CD14-positive monocyte (primary cell): Measurements from ENCODE around the gene PINK1. TPM values are rescaled to one million over a fixed set of nuclear protein-coding genes. Genes with fewer than 3 reads are reported as not detected.

Experiments
- DNase-seq, 3 donors: peaks; one replicate each; pipeline ENCODE4 v3.0.0-alpha.2; 2011 to 2022
- H2AFZ ChIP-seq: 2 replicates; pipeline ENCODE4 v1.6.0; 2012; ENCODE audit warnings: mild to moderate bottlenecking, low read depth, low read length, inconsistent platforms; ENCODE audit not compliant: insufficient read depth, poor library complexity, severe bottlenecking
- H3K27ac ChIP-seq, 2 donors: 1 replicate in 1 of 2; 2 replicates in 1 of 2; pipeline ENCODE4 v1.5.1; 2012 to 2013; ENCODE audit warnings: low read length in 2 of 2, control low read depth in 1 of 2, inconsistent platforms in 1 of 2, low read depth in 1 of 2, mild to moderate bottlenecking in 1 of 2
- H3K27me3 ChIP-seq, 2 donors: one replicate each; pipeline versions ENCODE4 v1.6.0 to v1.6.1; 2011 to 2013; ENCODE audit warnings: low read length in 2 of 2; ENCODE audit not compliant: control insufficient read depth in 2 of 2, insufficient read depth in 2 of 2
- H3K36me3 ChIP-seq, 2 donors: replicated peaks in 1 of 2; 1 replicate in 1 of 2; 2 replicates in 1 of 2; pipeline versions ENCODE4 v1.5.1 to v1.6.1; 2012 to 2013; ENCODE audit warnings: low read length in 2 of 2, control low read depth in 1 of 2, inconsistent platforms in 1 of 2, mild to moderate bottlenecking in 1 of 2; ENCODE audit not compliant: insufficient read depth in 2 of 2, control insufficient read depth in 1 of 2
- H3K4me1 ChIP-seq, 2 donors: 1 replicate in 1 of 2; 2 replicates in 1 of 2; pipeline versions ENCODE4 v1.5.1 to v1.6.1; 2012 to 2013; ENCODE audit warnings: low read length in 2 of 2, control low read depth in 1 of 2, inconsistent platforms in 1 of 2, mild to moderate bottlenecking in 1 of 2, moderate library complexity in 1 of 2; ENCODE audit not compliant: insufficient read depth in 2 of 2, control insufficient read depth in 1 of 2
- H3K4me2 ChIP-seq: replicated peaks from 2 replicates; pipeline ENCODE3; 2012; ENCODE audit warnings: low read length, moderate library complexity, mild to moderate bottlenecking; ENCODE audit not compliant: poor library complexity, severe bottlenecking; ENCODE audit errors: extremely low read depth
- H3K4me3 ChIP-seq, 3 experiments: fragments of 200-600 bp in 1 of 3; sonication (generic) in 1 of 3; replicated peaks in 1 of 3; 1 replicate in 2 of 3; 2 replicates in 1 of 3; pipeline ENCODE4 v1.5.1; 2011 to 2013; ENCODE audit warnings: low read length in 3 of 3, mild to moderate bottlenecking in 3 of 3, control low read depth in 2 of 3, low read depth in 2 of 3, inconsistent platforms in 1 of 3, moderate library complexity in 1 of 3
- H3K79me2 ChIP-seq: 2 replicates; pipeline ENCODE4 v1.6.0; 2012; ENCODE audit warnings: mild to moderate bottlenecking, control low read depth, inconsistent platforms, low read length, moderate library complexity; ENCODE audit not compliant: insufficient read depth
- H3K9ac ChIP-seq: 2 replicates; pipeline ENCODE4 v1.6.0; 2017; ENCODE audit warnings: low read length, mild to moderate bottlenecking; ENCODE audit not compliant: insufficient read depth, poor library complexity, severe bottlenecking
- H3K9me3 ChIP-seq, 2 donors: replicated peaks in 1 of 2; 1 replicate in 1 of 2; 2 replicates in 1 of 2; pipeline versions ENCODE4 v1.5.1 to v1.6.1; 2012 to 2013; ENCODE audit warnings: low read length in 2 of 2, control low read depth in 1 of 2; ENCODE audit not compliant: control insufficient read depth in 1 of 2, insufficient read depth in 1 of 2
- H4K20me1 ChIP-seq: 2 replicates; pipeline ENCODE4 v1.6.0; 2012; ENCODE audit warnings: mild to moderate bottlenecking, low read length, control low read depth, moderate library complexity; ENCODE audit not compliant: insufficient read depth
- H3K27ac Mint-ChIP-seq, 7 donors: one replicate each; pipeline ENCODE4 v1.8.0; 2020; ENCODE audit warnings: mild to moderate bottlenecking in 7 of 7, mixed read lengths in 7 of 7, moderate library complexity in 6 of 7, inconsistent platforms in 2 of 7
- H3K27me3 Mint-ChIP-seq, 3 donors: one replicate each; pipeline ENCODE4 v1.8.0; 2021 to 2022; ENCODE audit warnings: low read depth in 3 of 3, mild to moderate bottlenecking in 3 of 3, mixed read lengths in 3 of 3, moderate library complexity in 3 of 3, inconsistent platforms in 1 of 3
- H3K36me3 Mint-ChIP-seq, 2 donors: one replicate each; pipeline ENCODE4 v1.8.0; 2020; ENCODE audit warnings: mixed read lengths in 2 of 2, inconsistent platforms in 1 of 2, mild to moderate bottlenecking in 1 of 2
- H3K4me1 Mint-ChIP-seq: one replicate; pipeline ENCODE4 v1.8.0; 2020; ENCODE audit warnings: mild to moderate bottlenecking, mixed read lengths
- H3K4me3 Mint-ChIP-seq, 2 donors: one replicate each; pipeline ENCODE4 v1.8.0; 2020; ENCODE audit warnings: mild to moderate bottlenecking in 2 of 2, mixed read lengths in 2 of 2, moderate library complexity in 1 of 2
- H3K9me3 Mint-ChIP-seq, 7 donors: one replicate each; pipeline ENCODE4 v1.8.0; 2020 to 2022; ENCODE audit warnings: mixed read lengths in 7 of 7, mild to moderate bottlenecking in 6 of 7, moderate library complexity in 6 of 7, inconsistent platforms in 2 of 7
- CTCF ChIP-seq: fragments of 200-600 bp; IDR thresholded peaks from one replicate; pipeline ENCODE4 v1.8.0; 2022; ENCODE audit warnings: antibody characterized with exemption, mild to moderate bottlenecking
- WGBS: methylation state at CpG from one replicate; pipeline ENCODE4 v1.1.5; 2013; ENCODE audit warnings: missing lambda C conversion rate; ENCODE audit not compliant: insufficient coverage; 5-methylcytosine and 5-hydroxymethylcytosine counted together
- intact Hi-C, 2 donors: fragments of 100-400 bp; cut with micrococcal nuclease; formaldehyde crosslinking; loops; one replicate each; pipeline versions ENCODE4 v1.15.0 to v1.15.1; 2023
- polyA plus RNA-seq, 3 donors: library from polyadenylated mRNA; depleted of rRNA in 1 of 3; unstranded in 2 of 3; stranded (reverse) in 1 of 3; fragments of 300-500 nt in 2 of 3; fragments of >200 nt in 1 of 3; fragmentation: Illumina TruSeq in 2 of 3; gene quantifications; 1 replicate in 2 of 3; 2 replicates in 1 of 3; pipeline ENCODE4 v1.2.3, GENCODE V29; 2012 to 2021

The PINK1 gene
- polyA plus RNA-seq, 3 donors = 21.6 to 32.7 (median 24.0) TPM

- intact Hi-C loops = no loop called here
- H3K4me3 ChIP-seq = no peak overlapping the region
- peaks cover 0 to 3% of the 10 kb centered on the region in 2 donors for H3K36me3 Mint-ChIP-seq
- no peak for TF ChIP-seq CTCF
- no peaks in the 10 kb centered on the region for H3K36me3 ChIP-seq
- H3K9me3 ChIP-seq = no peaks in the 10 kb centered on the region
- no peak overlapping the region for H3K4me2 ChIP-seq
- H2AFZ ChIP-seq = peak overlapping the region; percentile 56
- no peak for DNase-seq
- no peak overlapping the region for H3K9ac ChIP-seq
- H4K20me1 ChIP-seq = no peaks in the 10 kb centered on the region
- peaks cover 0 to 1% (median 1%) of the 10 kb centered on the region in 3 donors for H3K27me3 Mint-ChIP-seq
- WGBS = 96% methylated on average over 5 of the region's 10 CpGs
- peaks cover 6% of the 10 kb centered on the region for H3K79me2 ChIP-seq
- no peaks in the 10 kb centered on the region for H3K9me3 Mint-ChIP-seq
- H3K27ac Mint-ChIP-seq = peak overlapping the region in 1 of 7 donors; percentile 15
- H3K27ac ChIP-seq = no peak overlapping the region
- no peaks in the 10 kb centered on the region for H3K27me3 ChIP-seq
- H3K4me1 ChIP-seq = peaks cover 40 to 46% of the 10 kb centered on the region in 2 donors
- no peak overlapping the region for H3K4me3 Mint-ChIP-seq
- peaks cover 49% of the 10 kb centered on the region for H3K4me1 Mint-ChIP-seq
Measured at GRCh38 chr1:20683614-20684013, 50.4 kb downstream of the PINK1 start.

GRCh38 chr1:20684050-20684620 is 50.9 kb downstream of the PINK1 start:
- no peaks in the 10 kb centered on the region for H3K9me3 ChIP-seq
- peaks cover 45% of the 10 kb centered on the region for H3K4me1 Mint-ChIP-seq
- DNase-seq = peak in 1 of 3 donors; percentile 40
- intact Hi-C loops = no loop called here
- WGBS = 58% methylated on average over 12 of the region's 13 CpGs
- no peak overlapping the region for H3K27ac ChIP-seq
- no peak overlapping the region for H3K9ac ChIP-seq
- H4K20me1 ChIP-seq = no peaks in the 10 kb centered on the region
- TF ChIP-seq CTCF = no peak
- H2AFZ ChIP-seq = peak overlapping the region; percentile 56
- peaks cover 0 to 3% of the 10 kb centered on the region in 2 donors for H3K36me3 Mint-ChIP-seq
- peaks cover 34 to 40% of the 10 kb centered on the region in 2 donors for H3K4me1 ChIP-seq
- no peaks in the 10 kb centered on the region for H3K36me3 ChIP-seq
- no peak overlapping the region for H3K4me2 ChIP-seq
- H3K9me3 Mint-ChIP-seq = no peaks in the 10 kb centered on the region
- peak overlapping the region in 2 of 7 donors; percentile 6 to 60 for H3K27ac Mint-ChIP-seq
- no peak overlapping the region for H3K4me3 Mint-ChIP-seq
- peaks cover 0 to 1% (median 1%) of the 10 kb centered on the region in 3 donors for H3K27me3 Mint-ChIP-seq
- no peaks in the 10 kb centered on the region for H3K27me3 ChIP-seq
- peaks cover 6% of the 10 kb centered on the region for H3K79me2 ChIP-seq
- H3K4me3 ChIP-seq = no peak overlapping the region
